Ovary (tissue), 3 donors: ENCODE data around the gene ACER3.

Source experiments
- POLR2A ChIP-seq: fragments of 450-650 bp; IDR thresholded peaks from one replicate; pipeline ENCODE4 v1.6.1; 2017; ENCODE audit warnings: antibody characterized with exemption, mild to moderate bottlenecking, moderate library complexity
- TF ChIP-seq, protein P1 (sequence below), 3 donors: fragments of 450-650 bp in 2 of 3; fragments of 200-600 bp in 1 of 3; IDR thresholded peaks; one replicate each; pipeline versions ENCODE4 v1.5.1 to v1.8.0; 2016 to 2022; ENCODE audit warnings: antibody characterized with exemption in 3 of 3, mild to moderate bottlenecking in 1 of 3
- donor health status: DM: no; HTN: no; CAD: no.

GRCh38 chr11:76825726-76826396 lies 34.9 kb upstream of the ACER3 start:
- TF ChIP-seq, protein P1, sequence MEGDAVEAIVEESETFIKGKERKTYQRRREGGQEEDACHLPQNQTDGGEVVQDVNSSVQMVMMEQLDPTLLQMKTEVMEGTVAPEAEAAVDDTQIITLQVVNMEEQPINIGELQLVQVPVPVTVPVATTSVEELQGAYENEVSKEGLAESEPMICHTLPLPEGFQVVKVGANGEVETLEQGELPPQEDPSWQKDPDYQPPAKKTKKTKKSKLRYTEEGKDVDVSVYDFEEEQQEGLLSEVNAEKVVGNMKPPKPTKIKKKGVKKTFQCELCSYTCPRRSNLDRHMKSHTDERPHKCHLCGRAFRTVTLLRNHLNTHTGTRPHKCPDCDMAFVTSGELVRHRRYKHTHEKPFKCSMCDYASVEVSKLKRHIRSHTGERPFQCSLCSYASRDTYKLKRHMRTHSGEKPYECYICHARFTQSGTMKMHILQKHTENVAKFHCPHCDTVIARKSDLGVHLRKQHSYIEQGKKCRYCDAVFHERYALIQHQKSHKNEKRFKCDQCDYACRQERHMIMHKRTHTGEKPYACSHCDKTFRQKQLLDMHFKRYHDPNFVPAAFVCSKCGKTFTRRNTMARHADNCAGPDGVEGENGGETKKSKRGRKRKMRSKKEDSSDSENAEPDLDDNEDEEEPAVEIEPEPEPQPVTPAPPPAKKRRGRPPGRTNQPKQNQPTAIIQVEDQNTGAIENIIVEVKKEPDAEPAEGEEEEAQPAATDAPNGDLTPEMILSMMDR (IDR thresholded peaks at IDR 0.05): no peak
- no peak for TF ChIP-seq POLR2A
